ENCODE data around the gene ANKRD55. TPM values are rescaled to one million over a fixed set of nuclear protein-coding genes. Genes with fewer than 3 reads are reported as not detected.

Gene ANKRD55
- total and polyA plus RNA-seq, 2 of the 8 experiments (the other 6 are each of a cell fraction or from before 2014, with no cell fraction given) = not detected

- WGBS, 2 experiments (ENCODE audit: extremely low coverage in 1 of 2, insufficient coverage in 1 of 2, insufficient read length in 1 of 2, insufficient replicate concordance in 2 of 2, low coverage in 1 of 2, low lambda C conversion rate in 2 of 2, missing lambda C conversion rate in 1 of 2) = 93% methylated on average over 8 of the region's 9 CpGs; no CpG with 5 or more reads in 1 of the 2 experiments
These were observed 78.2 kb downstream of the ANKRD55 start for GRCh38 chr5:56154732-56155484.

More at GRCh38 chr5:56154732-56155484, 78.2 kb downstream of the ANKRD55 start:
- Histone ChIP-seq H3K4ac (replicated peaks; ENCODE audit: insufficient read length, low read depth, low read length) (no peak overlapping the region), H4K8ac (ENCODE audit: extremely low read depth, insufficient read depth, low read length) (no peak overlapping the region), H3K27ac (ENCODE audit: low read depth, low read length) (no peak overlapping the region), H2BK5ac (ENCODE audit: low read depth, low read length) (peak overlapping the region; percentile 24; the same call in 1 of the 2 replicates), H2BK12ac (ENCODE audit: low read depth, low read length) (peak overlapping the region; percentile 60; the same call in 1 of the 2 replicates), H2BK20ac (ENCODE audit: low read length) (no peak overlapping the region), H3K27me3 (replicated peaks in 1 of 4; ENCODE audit: control insufficient read depth in 3 of 4, extremely low read depth in 1 of 4, insufficient read depth in 3 of 4, low read length in 3 of 4) (peaks cover 0 to 5% (median 0%) of the 10 kb centered on the region in 4 experiments; a peak in 2 of 7 replicates), H3K9ac (replicated peaks in 1 of 4; ENCODE audit: extremely low read depth in 1 of 4, low read depth in 3 of 4, low read length in 3 of 4) (no peak overlapping the region), H2AK5ac (ENCODE audit: low read depth, low read length) (no peak overlapping the region), H3K79me2 (ENCODE audit: control insufficient read depth in 1 of 2, insufficient read depth in 2 of 2, low read length in 2 of 2) (no peaks in the 10 kb centered on the region), H3K4me2 (ENCODE audit: insufficient read depth in 1 of 2, low read depth in 2 of 2, low read length in 2 of 2) (no peak overlapping the region), H3K4me3 (ENCODE audit: extremely low read depth in 1 of 4, insufficient read depth in 2 of 4, low read depth in 3 of 4, low read length in 4 of 4) (no peak overlapping the region), H3K23me2 (ENCODE audit: low read depth, low read length) (no peaks in the 10 kb centered on the region), H4K5ac (ENCODE audit: insufficient read length, low read depth, low read length) (no peak overlapping the region), H3K14ac (ENCODE audit: insufficient read length) (no peak overlapping the region), H2BK15ac (ENCODE audit: low read length) (no peak overlapping the region), H2AFZ (ENCODE audit: low read length) (peak overlapping the region; percentile 28; the same call in 1 of the 2 replicates), H3K56ac (replicated peaks; ENCODE audit: insufficient read length, low read depth, low read length) (no peak overlapping the region), H3K23ac (ENCODE audit: insufficient read length) (no peak overlapping the region), H3K79me1 (ENCODE audit: low read depth, low read length) (no peaks in the 10 kb centered on the region), H4K20me1 (replicated peaks in 1 of 2; ENCODE audit: control insufficient read depth in 1 of 2, insufficient read depth in 2 of 2, low read length in 2 of 2) (no peaks in the 10 kb centered on the region), H2BK120ac (replicated peaks; ENCODE audit: low read depth, low read length) (no peak overlapping the region), H3K9me3 (ENCODE audit: insufficient read depth in 2 of 2, low read depth in 1 of 2, low read length in 1 of 2) (no peaks in the 10 kb centered on the region), H3K36me3 (ENCODE audit: control insufficient read depth in 2 of 4, insufficient read depth in 4 of 4, low read length in 3 of 4) (no peaks in the 10 kb centered on the region), H3K18ac (ENCODE audit: extremely low read depth, low read length) (no peak overlapping the region), H3K4me1 (replicated peaks in 1 of 4; ENCODE audit: control insufficient read depth in 3 of 4, insufficient read depth in 4 of 4, low read length in 3 of 4) (peaks cover 0 to 5% (median 2%) of the 10 kb centered on the region in 4 experiments; a peak in 4 of 7 replicates), H4K91ac (replicated peaks; ENCODE audit: insufficient read length, low read length) (no peak overlapping the region)
- ChIA-PET POLR2A (ENCODE audit: partially characterized antibody) (no interaction called here), CTCF (ENCODE audit: partially characterized antibody) (interaction anchor here (0.6 to 0.8 kb wide), 2 partner anchors 62 to 68 kb away, joined by 3 read pairs; no protein-coding TSS in a partner anchor)
- DNase-seq (ENCODE audit: low read depth in 1 of 2, low spot score in 2 of 2) (no peak), FAIRE-seq (no peak)
- TF ChIP-seq JUN (IDR thresholded peaks at IDR 0.05; ENCODE audit: low read depth, low read length) (no peak), CEBPB (IDR thresholded peaks at IDR 0.05; ENCODE audit: low read depth, low read length) (0 out of 2 replicates have a peak, but pooled peaks have one; percentile 32), POLR2A (IDR thresholded peaks at IDR 0.05; ENCODE audit: control extremely low read depth in 1 of 2, low read depth in 2 of 2, low read length in 2 of 2) (no peak)
